Endothelial cell (in vitro differentiated cells): Measurements from ENCODE around the gene C16orf90. TPM values are rescaled to one million over a fixed set of nuclear protein-coding genes. Genes with fewer than 3 reads are reported as not detected.

Experiments
- DNase-seq: peaks from one replicate; pipeline ENCODE4 v3.0.0; 2021; ENCODE audit warnings: low spot score
- H3K27ac Mint-ChIP-seq: one replicate; pipeline ENCODE4 v1.8.0; 2021; ENCODE audit warnings: mixed read lengths, inconsistent platforms; ENCODE audit not compliant: unreplicated experiment
- H3K27me3 Mint-ChIP-seq: one replicate; pipeline ENCODE4 v1.8.0; 2021; ENCODE audit warnings: mild to moderate bottlenecking, moderate library complexity, mixed read lengths, inconsistent platforms; ENCODE audit not compliant: unreplicated experiment
- H3K36me3 Mint-ChIP-seq: one replicate; pipeline ENCODE4 v1.8.0; 2021; ENCODE audit warnings: mild to moderate bottlenecking, low read depth, mixed read lengths, inconsistent platforms; ENCODE audit not compliant: unreplicated experiment
- H3K4me1 Mint-ChIP-seq: one replicate; pipeline ENCODE4 v1.8.0; 2021; ENCODE audit warnings: mild to moderate bottlenecking, mixed read lengths, inconsistent platforms; ENCODE audit not compliant: unreplicated experiment
- H3K4me3 Mint-ChIP-seq: one replicate; pipeline ENCODE4 v1.8.0; 2021; ENCODE audit warnings: mild to moderate bottlenecking, mixed read lengths, inconsistent platforms; ENCODE audit not compliant: unreplicated experiment
- H3K9me3 Mint-ChIP-seq: one replicate; pipeline ENCODE4 v1.8.0; 2021; ENCODE audit warnings: mixed read lengths, inconsistent platforms; ENCODE audit not compliant: unreplicated experiment
- total RNA-seq: library from RNA; stranded (reverse); fragmentation: NEBNext Ultra II Directional; extraction: Animal tissue kit (Norgen Biotek cat#: 25700); gene quantifications from one replicate; pipeline ENCODE4 v1.2.1, GENCODE V29; 2021; ENCODE audit not compliant: unreplicated experiment
- TF ChIP-seq, protein P1 (sequence below): fragments of 200-600 bp; sonication (generic); IDR thresholded peaks from one replicate; pipeline ENCODE4 v1.5.0; 2021; ENCODE audit warnings: antibody characterized with exemption; ENCODE audit not compliant: unreplicated experiment

The C16orf90 gene
- total RNA-seq, 1 donor from 2014 or later = not detected

DNA sequence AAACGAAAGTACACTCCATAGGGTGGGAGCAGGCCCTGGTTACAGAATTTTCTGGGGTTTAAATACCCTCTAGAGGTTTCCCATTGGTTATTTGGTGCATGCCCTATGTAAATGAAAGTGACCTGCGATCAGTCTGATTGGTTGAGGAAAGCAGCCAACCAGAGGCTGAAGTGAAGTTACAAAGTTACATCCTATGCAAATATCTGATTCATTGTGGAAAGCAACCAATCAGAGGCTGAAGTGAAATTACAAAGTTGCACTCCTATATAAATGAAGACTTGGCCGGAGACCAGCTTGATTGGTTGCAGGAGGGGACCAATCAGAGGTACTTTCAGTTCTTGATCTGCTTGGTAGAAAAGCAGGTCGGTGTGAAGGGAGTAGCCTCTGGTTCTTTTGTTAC, 27.4 kb downstream of the C16orf90 start:
- TF ChIP-seq, protein P1, sequence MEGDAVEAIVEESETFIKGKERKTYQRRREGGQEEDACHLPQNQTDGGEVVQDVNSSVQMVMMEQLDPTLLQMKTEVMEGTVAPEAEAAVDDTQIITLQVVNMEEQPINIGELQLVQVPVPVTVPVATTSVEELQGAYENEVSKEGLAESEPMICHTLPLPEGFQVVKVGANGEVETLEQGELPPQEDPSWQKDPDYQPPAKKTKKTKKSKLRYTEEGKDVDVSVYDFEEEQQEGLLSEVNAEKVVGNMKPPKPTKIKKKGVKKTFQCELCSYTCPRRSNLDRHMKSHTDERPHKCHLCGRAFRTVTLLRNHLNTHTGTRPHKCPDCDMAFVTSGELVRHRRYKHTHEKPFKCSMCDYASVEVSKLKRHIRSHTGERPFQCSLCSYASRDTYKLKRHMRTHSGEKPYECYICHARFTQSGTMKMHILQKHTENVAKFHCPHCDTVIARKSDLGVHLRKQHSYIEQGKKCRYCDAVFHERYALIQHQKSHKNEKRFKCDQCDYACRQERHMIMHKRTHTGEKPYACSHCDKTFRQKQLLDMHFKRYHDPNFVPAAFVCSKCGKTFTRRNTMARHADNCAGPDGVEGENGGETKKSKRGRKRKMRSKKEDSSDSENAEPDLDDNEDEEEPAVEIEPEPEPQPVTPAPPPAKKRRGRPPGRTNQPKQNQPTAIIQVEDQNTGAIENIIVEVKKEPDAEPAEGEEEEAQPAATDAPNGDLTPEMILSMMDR = no peak
- Mint-ChIP-seq H3K9me3 (no peaks in the 10 kb centered on the region), H3K4me1 (peaks cover 21% of the 10 kb centered on the region), H3K4me3 (no peak overlapping the region), H3K27ac (peak overlapping the region; percentile 42), H3K36me3 (peaks cover 19% of the 10 kb centered on the region), H3K27me3 (peaks cover 19% of the 10 kb centered on the region)
- no peak for DNase-seq

GRCh38 chr16:3467182-3467581, 28.1 kb downstream of the C16orf90 start:
- TF ChIP-seq, protein P1 = no peak
- Mint-ChIP-seq H3K4me1 (peaks cover 24% of the 10 kb centered on the region), H3K9me3 (no peaks in the 10 kb centered on the region), H3K4me3 (peak overlapping the region; percentile 6), H3K36me3 (peaks cover 19% of the 10 kb centered on the region), H3K27me3 (peaks cover 14% of the 10 kb centered on the region), H3K27ac (no peak overlapping the region)
- DNase-seq = no peak

DNA sequence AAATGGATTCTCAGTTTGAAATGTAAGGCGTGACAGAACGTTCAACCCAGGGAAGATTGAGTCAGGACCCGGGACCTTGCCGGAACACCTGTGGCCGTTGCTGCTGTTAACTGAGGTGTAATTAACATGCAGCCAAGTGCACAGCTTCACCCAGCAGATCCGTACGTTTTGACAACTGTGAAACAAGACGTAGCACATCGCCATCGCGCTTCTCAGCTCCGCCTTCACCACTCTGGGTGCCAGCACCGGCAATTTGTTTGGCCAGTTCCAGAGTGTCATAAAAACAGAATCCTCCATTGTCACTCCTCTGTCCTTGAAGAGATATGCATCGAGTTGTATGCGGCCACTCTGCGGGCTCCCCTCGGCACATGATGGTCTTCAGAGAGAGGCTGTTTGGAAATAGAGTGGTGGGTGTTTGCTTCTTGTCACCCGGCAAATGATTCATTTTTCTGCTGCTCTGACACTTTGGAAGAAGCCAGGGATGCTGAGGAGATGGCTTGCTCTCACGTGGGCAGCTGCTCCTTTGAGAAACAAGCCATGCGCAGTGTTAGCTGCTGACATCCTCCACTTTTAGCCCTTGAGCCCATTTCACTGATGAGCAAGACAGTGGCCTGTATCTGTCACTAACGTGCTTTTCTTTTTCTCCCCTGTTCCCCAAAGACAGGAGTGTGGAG, 29.2 kb downstream of the C16orf90 start:
- Mint-ChIP-seq H3K27ac (peak overlapping the region; percentile 42), H3K36me3 (peaks cover 19% of the 10 kb centered on the region), H3K4me1 (peaks cover 30% of the 10 kb centered on the region), H3K4me3 (peak overlapping the region; percentile 29), H3K9me3 (no peaks in the 10 kb centered on the region), H3K27me3 (peaks cover 14% of the 10 kb centered on the region)
- no peak for DNase-seq
- TF ChIP-seq, protein P1 = no peak

GRCh38 chr16:3465301-3465700, 30.0 kb downstream of the C16orf90 start:
- H3K4me3 Mint-ChIP-seq = no peak overlapping the region
- H3K27me3 Mint-ChIP-seq = peaks cover 15% of the 10 kb centered on the region
- H3K9me3 Mint-ChIP-seq = no peaks in the 10 kb centered on the region
- H3K36me3 Mint-ChIP-seq = peaks cover 14% of the 10 kb centered on the region
- no peak overlapping the region for H3K27ac Mint-ChIP-seq
- DNase-seq = no peak
- H3K4me1 Mint-ChIP-seq = peaks cover 35% of the 10 kb centered on the region
- TF ChIP-seq, protein P1 = no peak

- Mint-ChIP-seq H3K4me1 (peaks cover 50% of the 10 kb centered on the region), H3K27me3 (peaks cover 25% of the 10 kb centered on the region), H3K27ac (no peak overlapping the region), H3K36me3 (peaks cover 12% of the 10 kb centered on the region), H3K4me3 (peak overlapping the region; percentile 56), H3K9me3 (peaks cover 4% of the 10 kb centered on the region)
- TF ChIP-seq, protein P1 = no peak
- DNase-seq = no peak
Measured at GRCh38 chr16:3461151-3461550, 34.1 kb downstream of the C16orf90 start.
